GM21737 (cell line): Measurements from ENCODE around the gene ROPN1L.
"Not testable (repeated sequence)": the region's sequence is repeated elsewhere in the genome, so short reads cannot be mapped to it uniquely, and the experiment has no call there.

Experiments used
- ATAC-seq: cut with Tn5 transposase; IDR thresholded peaks from one replicate; pipeline ENCODE4 v1.9.1; 2021; ENCODE audit warnings: mild to moderate bottlenecking, moderate library complexity; ENCODE audit not compliant: unreplicated experiment

Gene ROPN1L

GRCh38 chr5:10441083-10441991 lies at the start of gene ROPN1L:
TSS of gene ROPN1L (plus strand) at chr5:10441879. CDS start at chr5:10442168, 289 bp downstream.
- peak; percentile 98 for ATAC-seq

GRCh38 chr5:10392567-10393328 lies 48.9 kb upstream of the ROPN1L start:
- not testable (repeated sequence) for ATAC-seq

DNA sequence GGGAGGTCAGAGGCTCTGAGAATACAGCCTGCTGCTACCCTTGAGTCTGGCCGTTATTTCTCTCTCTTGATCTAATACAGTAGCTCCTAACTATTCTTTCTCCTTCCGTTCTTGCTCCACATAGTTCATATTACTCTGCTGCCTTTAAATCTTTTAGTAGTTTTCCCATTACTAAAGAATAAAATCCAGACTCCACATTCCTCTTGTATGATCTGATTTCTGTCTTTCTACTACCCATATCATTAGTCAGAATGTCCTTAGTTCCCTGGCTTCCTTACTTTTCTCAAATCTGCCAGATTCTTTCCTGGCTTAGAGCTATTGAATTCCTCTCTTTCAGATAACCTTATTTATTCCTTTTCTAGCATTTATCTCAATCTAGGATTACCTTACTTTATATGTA lies 48.2 kb upstream of the ROPN1L start:
- no peak for ATAC-seq

GRCh38 chr5:10396552-10396951 lies 45.1 kb upstream of the ROPN1L start:
- no peak for ATAC-seq

- no peak for ATAC-seq
Measured at GRCh38 chr5:10399839-10400238, 41.8 kb upstream of the ROPN1L start.

- no peak for ATAC-seq
Measured at GRCh38 chr5:10400411-10400810, 41.3 kb upstream of the ROPN1L start.

- no peak for ATAC-seq
Measured at GRCh38 chr5:10400831-10401230, 40.8 kb upstream of the ROPN1L start.

DNA sequence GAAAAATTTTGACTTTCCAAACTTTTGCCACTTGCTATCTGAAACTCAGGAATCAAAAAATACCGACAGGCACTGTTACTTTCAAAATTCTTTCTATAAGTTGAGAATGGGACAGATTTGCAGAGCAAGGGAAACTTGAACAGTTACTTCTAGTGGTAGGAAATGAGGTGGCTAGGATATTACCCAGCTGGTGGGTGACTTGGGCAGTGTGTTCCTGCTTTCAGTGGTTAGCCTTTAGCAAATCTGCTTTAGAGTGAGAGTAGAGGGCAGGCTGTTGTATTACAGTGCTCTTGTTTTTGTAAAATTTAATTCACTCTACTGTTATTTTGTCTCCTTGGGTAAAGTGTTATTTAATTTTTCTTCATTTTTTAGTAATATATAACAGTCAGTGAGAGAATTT lies 40.2 kb upstream of the ROPN1L start:
- no peak for ATAC-seq

DNA sequence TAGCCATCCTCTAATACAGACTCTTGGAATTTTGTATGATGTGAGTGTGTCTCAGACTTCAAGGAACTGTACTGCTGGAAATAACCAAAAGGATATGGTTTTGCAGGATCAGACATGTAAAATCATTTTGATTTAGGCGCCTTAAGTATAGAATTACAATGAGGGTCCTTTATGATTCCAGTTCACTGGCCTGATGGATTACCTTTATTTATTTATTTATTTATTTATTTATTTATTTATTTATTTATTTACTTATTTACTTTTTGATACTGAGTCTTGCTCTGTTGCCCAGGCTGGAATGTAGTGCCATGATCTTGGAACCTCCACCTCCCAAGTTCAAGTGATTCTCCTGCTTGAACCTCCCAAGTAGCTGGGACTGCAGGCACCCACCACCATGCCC lies 37.9 kb upstream of the ROPN1L start:
- no peak for ATAC-seq

DNA sequence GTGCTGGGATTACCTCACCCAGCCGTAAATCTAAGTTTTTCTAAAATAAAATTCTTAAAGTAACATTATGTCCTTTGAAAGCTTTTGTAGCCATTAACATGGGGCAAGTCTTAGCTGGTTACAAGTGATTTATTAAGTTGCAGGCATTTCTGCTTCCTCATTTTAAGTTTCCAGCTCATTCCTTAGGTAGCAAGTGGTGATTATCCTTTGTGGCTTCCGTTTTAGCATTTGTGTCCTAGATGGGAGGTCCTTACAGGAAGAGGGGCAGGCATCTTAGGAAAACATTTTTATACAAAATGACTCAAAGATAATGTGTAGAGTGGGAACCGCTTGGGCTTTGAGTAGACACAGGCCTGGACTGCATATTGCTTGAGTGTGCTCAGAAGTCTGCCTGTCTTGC lies 35.0 kb upstream of the ROPN1L start:
- ATAC-seq: no peak

- ATAC-seq: no peak
Measured at GRCh38 chr5:10409504-10409903, 32.2 kb upstream of the ROPN1L start.

DNA sequence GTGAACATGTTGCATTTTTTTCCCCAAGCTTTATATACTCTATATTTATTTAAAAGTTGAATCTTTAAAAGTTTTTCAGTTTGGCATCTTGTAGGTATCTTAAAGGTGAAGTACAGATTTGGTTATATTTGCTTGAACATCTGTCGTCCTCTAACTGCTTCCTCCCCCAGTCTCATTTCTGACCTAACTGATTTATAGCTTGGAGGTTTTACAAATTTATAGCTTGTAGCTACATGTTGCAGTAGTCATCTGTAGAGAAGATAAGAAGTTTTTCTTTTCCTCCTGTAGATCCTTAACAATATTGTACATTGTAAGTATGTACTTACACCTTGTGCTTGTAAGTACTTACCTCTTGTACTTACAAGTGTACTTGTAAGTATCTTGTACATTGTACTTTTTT lies 31.0 kb upstream of the ROPN1L start:
- ATAC-seq: no peak

GRCh38 chr5:10411336-10411735 lies 30.3 kb upstream of the ROPN1L start:
- no peak for ATAC-seq

GRCh38 chr5:10416868-10417267 lies 24.8 kb upstream of the ROPN1L start:
- ATAC-seq: no peak

- ATAC-seq: no peak
Measured at GRCh38 chr5:10418654-10419345, 22.9 kb upstream of the ROPN1L start.

DNA sequence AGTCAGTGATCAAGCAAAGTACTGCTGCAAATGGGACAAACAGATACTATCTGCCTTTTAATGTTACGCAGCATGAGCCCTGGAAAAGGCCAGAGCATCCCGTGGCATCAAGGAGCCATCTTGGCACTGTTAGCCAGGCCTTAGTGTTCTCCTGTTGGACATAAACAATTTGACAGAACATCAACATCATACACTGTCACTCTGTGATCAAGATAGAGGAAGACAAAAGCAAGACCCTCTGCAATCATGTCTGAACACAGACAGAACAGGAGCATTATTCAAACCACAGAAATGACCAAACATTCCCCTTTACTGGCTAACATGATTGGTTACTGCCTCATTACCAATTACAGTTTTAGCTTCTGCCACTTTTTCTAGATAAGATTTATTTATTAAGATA lies 21.2 kb upstream of the ROPN1L start:
- ATAC-seq: no peak

DNA sequence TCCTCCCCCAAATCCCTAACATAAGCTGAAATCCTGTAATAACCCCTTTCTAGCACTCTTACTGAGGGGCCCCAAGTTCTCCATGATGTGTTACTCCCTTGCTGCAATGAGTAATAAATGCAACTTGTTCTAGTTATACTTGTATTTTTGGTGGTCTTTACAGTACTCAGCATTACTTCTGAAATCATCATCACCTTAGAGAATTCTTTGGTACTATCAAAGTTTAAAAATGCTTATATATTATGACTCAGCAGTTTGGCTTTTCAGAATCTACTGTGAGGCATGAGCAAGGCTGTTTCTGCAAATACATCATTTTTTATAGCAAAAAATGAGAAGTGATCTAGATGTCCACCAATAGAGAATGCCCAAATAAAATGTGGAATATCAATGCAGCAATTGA lies 20.7 kb upstream of the ROPN1L start:
- no peak for ATAC-seq

GRCh38 chr5:10421896-10422691 lies 19.6 kb upstream of the ROPN1L start:
- no peak for ATAC-seq

DNA sequence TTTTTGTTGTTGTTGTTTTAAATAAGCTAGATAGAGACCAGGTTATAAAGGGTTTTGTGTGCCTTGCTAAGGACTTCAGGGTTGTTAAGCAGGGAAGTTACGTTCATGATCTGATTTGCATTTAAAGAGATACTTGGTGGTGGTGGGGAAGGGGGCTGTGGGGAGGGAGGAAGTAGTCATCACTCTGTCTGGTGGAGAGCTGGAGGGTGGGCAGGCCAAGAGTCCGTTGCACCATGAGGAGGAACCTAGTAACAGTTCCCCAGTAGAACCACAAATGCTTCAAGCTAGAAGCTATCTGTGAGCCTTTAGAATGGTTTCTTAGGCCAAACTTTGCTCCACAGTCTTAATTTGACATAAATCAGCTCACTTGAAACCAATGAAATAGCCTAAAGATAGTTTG lies 18.7 kb upstream of the ROPN1L start:
- no peak for ATAC-seq

DNA sequence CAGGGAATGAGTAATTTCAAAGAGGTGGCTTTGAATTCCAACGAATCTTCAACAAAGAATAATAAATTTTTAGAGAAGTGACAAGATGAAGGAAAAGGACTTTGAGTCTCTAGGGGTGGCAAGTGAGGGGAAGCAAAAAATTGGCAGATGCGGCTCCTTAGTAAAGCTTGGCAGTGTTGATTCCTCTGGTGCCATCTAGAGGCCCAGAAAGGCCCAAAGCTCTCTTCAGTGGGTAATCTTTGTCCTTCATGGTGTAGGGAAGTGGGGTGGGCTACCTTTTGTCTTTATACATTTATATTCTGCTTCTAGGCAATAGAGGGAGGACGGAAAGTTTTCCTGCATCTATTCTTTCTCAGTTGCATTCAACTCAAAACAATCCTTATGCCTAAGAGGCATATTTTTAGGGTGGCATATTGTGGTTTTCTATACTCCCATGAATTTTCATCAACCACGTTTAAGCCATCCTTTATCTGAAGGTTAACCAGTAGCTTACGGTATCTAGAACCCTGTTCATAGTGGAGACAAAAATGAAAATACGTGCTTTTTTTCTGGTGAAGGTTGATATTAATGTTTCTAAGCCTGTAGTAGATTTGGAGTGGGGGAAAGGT lies 17.5 kb upstream of the ROPN1L start:
- ATAC-seq: no peak
